Prostate gland (tissue), 2 donors: ENCODE results near the gene CDYL2. TPM values are rescaled to one million over a fixed set of nuclear protein-coding genes. Genes with fewer than 3 reads are reported as not detected.

ENCODE experiments used
- DNase-seq: peaks from one replicate; pipeline ENCODE4 v3.0.0-alpha.2; 2019; ENCODE audit warnings: low spot score
- H3K27ac ChIP-seq, 2 donors: fragments of 200-600 bp; sonication (generic); 2 replicates each; pipeline ENCODE4 v1.5.1; 2017 to 2019
- H3K27me3 ChIP-seq: fragments of 200-600 bp; sonication (generic); replicated peaks from 2 replicates; pipeline ENCODE4 v1.5.1; 2019; ENCODE audit not compliant: insufficient read depth
- H3K36me3 ChIP-seq, 2 donors: fragments of 200-600 bp; sonication (generic); 1 replicate in 1 of 2; 2 replicates in 1 of 2; pipeline versions ENCODE4 v1.5.1 to v1.8.1; 2017 to 2019
- H3K4me1 ChIP-seq: fragments of 200-600 bp; sonication (generic); replicated peaks from 2 replicates; pipeline ENCODE4 v1.5.1; 2019
- H3K4me3 ChIP-seq, 2 donors: fragments of 200-600 bp; sonication (generic); 2 replicates each; pipeline ENCODE4 v1.5.1; 2017 to 2019
- H3K9me3 ChIP-seq: fragments of 200-600 bp; sonication (generic); 2 replicates; pipeline ENCODE4 v1.5.1; 2017
- POLR2A ChIP-seq: fragments of 450-650 bp; IDR thresholded peaks from one replicate; pipeline ENCODE4 v1.6.1; 2016; ENCODE audit warnings: antibody characterized with exemption, mild to moderate bottlenecking
- POLR2AphosphoS5 ChIP-seq: sonication (generic); formaldehyde crosslinking; IDR thresholded peaks from one replicate; pipeline ENCODE4 v1.6.1; 2017; ENCODE audit warnings: antibody characterized with exemption
- WGBS: methylation state at CpG from one replicate; pipeline ENCODE4 v1.1.5; 2018; 5-methylcytosine and 5-hydroxymethylcytosine counted together
- intact Hi-C: fragments of 100-400 bp; cut with DNase I; formaldehyde crosslinking; loops from one replicate; pipeline ENCODE4 v1.14.2; 2022
- total RNA-seq, 2 donors: library from RNA; depleted of rRNA; stranded (reverse); fragments of >200 nt; gene quantifications; one replicate each; pipeline ENCODE4 v1.1.0, GENCODE V29; 2016
- TF ChIP-seq, protein P1 (sequence below), 4 experiments: fragments of 200-600 bp in 2 of 4; fragments of 450-650 bp in 2 of 4; sonication (generic) in 2 of 4; IDR thresholded peaks; 1 replicate in 3 of 4; 2 replicates in 1 of 4; pipeline ENCODE4 v1.5.1; 2016 to 2019; ENCODE audit warnings: antibody characterized with exemption in 4 of 4, mild to moderate bottlenecking in 2 of 4, moderate library complexity in 2 of 4

CDYL2 gene
- total RNA-seq, 2 donors from 2014 or later: 42.8 to 63.7 TPM

DNA sequence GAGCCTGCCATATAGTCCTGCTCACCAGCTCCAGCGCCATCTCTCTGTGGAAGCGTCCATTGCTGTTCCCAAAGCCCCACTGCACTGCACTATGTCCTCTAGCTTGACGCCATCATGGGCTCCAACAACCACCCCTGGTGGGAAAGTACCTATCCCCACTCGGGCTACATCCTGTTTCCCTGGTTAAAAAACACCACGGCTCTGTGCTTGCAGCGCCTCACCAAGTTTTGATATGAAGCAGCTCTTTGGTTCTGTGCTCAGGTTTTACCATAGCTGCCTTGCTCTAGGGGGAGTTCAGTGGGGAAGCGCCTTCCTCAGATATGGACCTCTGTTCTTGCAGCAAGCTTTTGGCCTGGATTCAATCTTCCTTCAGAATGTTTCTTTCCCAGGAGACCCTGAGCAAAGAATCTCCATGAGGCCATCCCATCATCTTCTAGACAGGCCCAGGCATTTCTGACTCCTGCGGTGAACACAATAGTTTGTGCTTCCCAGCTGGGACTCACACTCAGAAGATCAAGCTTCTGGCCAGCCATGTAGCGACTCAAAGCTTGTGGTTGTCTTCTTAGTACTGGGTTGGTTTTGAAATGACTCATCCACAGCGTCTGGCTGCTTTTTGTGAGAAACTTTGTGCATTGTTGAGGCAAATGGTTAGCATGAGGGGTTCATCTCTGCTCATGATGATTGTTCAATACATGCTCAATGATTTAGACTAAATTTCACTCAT lies 224.1 kb downstream of the CDYL2 start:
- no peak for DNase-seq
- no peaks in the 10 kb centered on the region for H3K27me3 ChIP-seq
- 94% methylated on average over 10 of the region's 10 CpGs for WGBS
- H3K27ac ChIP-seq: no peak overlapping the region
- H3K4me1 ChIP-seq: no peaks in the 10 kb centered on the region
- H3K36me3 ChIP-seq: no peaks in the 10 kb centered on the region
- intact Hi-C loops: no loop called here
- no peaks in the 10 kb centered on the region for H3K9me3 ChIP-seq
- no peak for TF ChIP-seq POLR2AphosphoS5
- TF ChIP-seq, protein P1, sequence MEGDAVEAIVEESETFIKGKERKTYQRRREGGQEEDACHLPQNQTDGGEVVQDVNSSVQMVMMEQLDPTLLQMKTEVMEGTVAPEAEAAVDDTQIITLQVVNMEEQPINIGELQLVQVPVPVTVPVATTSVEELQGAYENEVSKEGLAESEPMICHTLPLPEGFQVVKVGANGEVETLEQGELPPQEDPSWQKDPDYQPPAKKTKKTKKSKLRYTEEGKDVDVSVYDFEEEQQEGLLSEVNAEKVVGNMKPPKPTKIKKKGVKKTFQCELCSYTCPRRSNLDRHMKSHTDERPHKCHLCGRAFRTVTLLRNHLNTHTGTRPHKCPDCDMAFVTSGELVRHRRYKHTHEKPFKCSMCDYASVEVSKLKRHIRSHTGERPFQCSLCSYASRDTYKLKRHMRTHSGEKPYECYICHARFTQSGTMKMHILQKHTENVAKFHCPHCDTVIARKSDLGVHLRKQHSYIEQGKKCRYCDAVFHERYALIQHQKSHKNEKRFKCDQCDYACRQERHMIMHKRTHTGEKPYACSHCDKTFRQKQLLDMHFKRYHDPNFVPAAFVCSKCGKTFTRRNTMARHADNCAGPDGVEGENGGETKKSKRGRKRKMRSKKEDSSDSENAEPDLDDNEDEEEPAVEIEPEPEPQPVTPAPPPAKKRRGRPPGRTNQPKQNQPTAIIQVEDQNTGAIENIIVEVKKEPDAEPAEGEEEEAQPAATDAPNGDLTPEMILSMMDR (IDR thresholded peaks at IDR 0.05): no peak
- TF ChIP-seq POLR2A: no peak
- no peak overlapping the region for H3K4me3 ChIP-seq

DNA sequence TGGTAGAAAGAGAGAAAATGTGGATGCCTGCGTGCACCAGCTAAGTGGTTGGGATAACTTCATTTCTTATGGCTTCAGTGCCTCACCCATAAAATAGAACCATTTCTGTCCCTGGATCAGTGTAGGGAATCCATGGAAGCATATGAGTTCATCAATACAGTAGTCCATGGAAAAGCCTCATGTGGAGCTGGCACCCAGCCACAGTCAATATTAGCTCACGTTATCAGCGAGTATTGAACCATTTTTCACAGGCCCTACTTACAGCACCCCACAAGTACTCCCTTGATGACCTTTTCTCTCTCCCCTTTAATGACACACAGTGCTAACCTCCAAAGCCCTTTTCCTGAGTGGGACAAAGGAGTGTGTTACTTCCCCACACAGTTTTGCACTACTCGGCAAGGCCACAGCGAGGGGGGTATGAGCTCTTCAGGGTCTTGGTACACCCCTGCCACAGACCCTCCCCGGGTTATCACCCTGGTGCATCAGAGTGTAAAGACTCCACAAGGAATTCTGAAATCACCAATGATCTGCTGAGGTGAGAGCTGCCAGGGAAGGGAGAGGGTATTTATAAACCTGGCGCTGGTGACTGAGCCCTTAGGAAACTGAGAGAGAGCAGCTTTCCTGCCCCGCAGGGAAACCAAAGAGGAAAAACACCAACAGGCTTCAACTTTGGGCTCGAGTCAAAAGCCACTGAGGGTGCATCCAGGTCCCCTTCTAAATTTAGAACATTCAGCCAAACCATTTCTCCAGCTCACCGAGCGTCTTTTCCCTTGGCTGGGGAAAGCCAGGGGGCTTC lies 226.7 kb downstream of the CDYL2 start:
- Histone ChIP-seq H3K4me1 (no peaks in the 10 kb centered on the region), H3K9me3 (no peaks in the 10 kb centered on the region), H3K36me3 (no peaks in the 10 kb centered on the region), H3K4me3 (no peak overlapping the region), H3K27me3 (no peaks in the 10 kb centered on the region), H3K27ac (no peak overlapping the region)
- intact Hi-C loops: no loop called here
- TF ChIP-seq, protein P1 (IDR thresholded peaks at IDR 0.05): no peak
- TF ChIP-seq POLR2AphosphoS5 (no peak), POLR2A (no peak)
- 80% methylated on average over 11 of the region's 11 CpGs for WGBS
- DNase-seq: no peak

DNA sequence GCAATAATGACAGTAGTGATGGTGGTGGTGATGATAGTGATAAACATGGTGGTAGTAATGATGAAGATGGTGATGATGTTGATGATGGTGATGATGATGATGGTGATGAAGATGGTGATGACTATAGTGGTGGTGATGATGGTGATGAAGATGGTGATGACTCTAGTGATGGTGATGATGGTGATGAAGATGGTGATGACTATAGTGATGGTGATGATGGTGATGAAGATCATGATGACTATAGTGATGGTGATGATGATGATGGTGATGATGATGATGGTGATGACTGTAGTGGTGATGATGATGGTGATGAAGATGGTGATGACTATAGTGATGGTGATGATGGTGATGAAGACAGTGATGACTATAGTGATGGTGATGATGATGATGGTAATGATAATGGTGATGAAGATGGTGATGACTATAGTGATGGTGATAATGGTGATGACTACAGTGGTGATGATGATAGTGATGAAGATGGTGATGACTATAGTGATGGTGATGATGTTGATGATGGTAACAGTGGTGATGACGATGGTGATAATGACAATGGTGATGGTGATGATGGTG lies 228.0 kb downstream of the CDYL2 start:
- H3K27me3 ChIP-seq: no peaks in the 10 kb centered on the region
- no peaks in the 10 kb centered on the region for H3K4me1 ChIP-seq
- no peak for DNase-seq
- no peak overlapping the region for H3K27ac ChIP-seq
- no peak overlapping the region for H3K4me3 ChIP-seq
- H3K9me3 ChIP-seq: no peaks in the 10 kb centered on the region
- TF ChIP-seq, protein P1 (IDR thresholded peaks at IDR 0.05): no peak
- H3K36me3 ChIP-seq: no peaks in the 10 kb centered on the region
- whole genome bisulfite sequencing: 86% methylated on average over 1 of the region's 1 CpG
- intact Hi-C loops: no loop called here

DNA sequence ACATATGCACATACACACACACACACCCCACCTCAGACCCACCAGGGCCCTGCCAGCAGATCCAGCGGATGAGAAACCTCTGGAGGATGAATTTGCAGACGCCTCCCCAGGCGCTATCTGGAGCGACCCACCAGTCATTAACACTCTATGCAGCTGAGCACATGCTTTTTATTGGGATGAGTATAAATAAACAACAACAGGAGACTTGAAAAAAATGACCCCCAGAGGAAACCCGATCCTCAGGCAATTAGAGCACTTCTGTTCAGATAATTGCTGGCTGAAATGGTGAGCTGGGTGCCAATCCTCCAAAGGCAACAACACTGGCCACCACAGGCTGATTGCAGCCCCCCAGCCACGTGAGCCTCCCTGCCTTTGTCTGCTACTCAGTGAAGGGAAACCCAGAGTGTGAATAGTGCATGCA lies 230.7 kb downstream of the CDYL2 start:
- Histone ChIP-seq H3K4me3 (no peak overlapping the region), H3K27ac (no peak overlapping the region), H3K36me3 (no peaks in the 10 kb centered on the region), H3K9me3 (no peaks in the 10 kb centered on the region), H3K4me1 (no peaks in the 10 kb centered on the region), H3K27me3 (no peaks in the 10 kb centered on the region)
- WGBS: 61% methylated on average over 6 of the region's 6 CpGs
- TF ChIP-seq, protein P1 (IDR thresholded peaks at IDR 0.05): no peak
- no peak for TF ChIP-seq POLR2AphosphoS5
- no peak for TF ChIP-seq POLR2A
- intact Hi-C loops: no loop called here
- no peak for DNase-seq
